HepG2 (cell line): ENCODE results near the gene HOXD1. TPM values are rescaled to one million over a fixed set of nuclear protein-coding genes. Genes with fewer than 3 reads are reported as not detected.

Experiments
- ATAC-seq: fragments of 200-7000 bp; cut with Tn5 transposase; 3 replicates; pipeline ENCODE4 v1.9.1; 2020; ENCODE audit warnings: mild to moderate bottlenecking, moderate library complexity
- BruUV-seq: library from RNA; stranded (reverse); fragments of 400-500 nt; replicated peaks from 2 replicates; lab custom pipeline; 2021; lab: Mats Ljungman, UMichigan
- CTCF ChIA-PET: fragments of 300-600 bp; formaldehyde crosslinking; extraction: SDS; loops from one replicate; lab custom pipeline; 2021; ENCODE audit warnings: low total read pairs, inconsistent platforms, low intra/inter-chr PET ratio; lab: Yijun Ruan, JAX
- POLR2A ChIA-PET: fragments of 350-600 bp; sonication (Branson Sonifier 250); formaldehyde crosslinking; loops from one replicate; lab custom pipeline; 2020; ENCODE audit warnings: antibody characterized with exemption, inconsistent platforms; lab: Yijun Ruan, JAX
- DNase-seq: peaks from one replicate; pipeline ENCODE4 v3.0.0-alpha.2; 2015; ENCODE audit warnings: low spot score
- FAIRE-seq: peaks from 3 replicates; lab custom pipeline; 2011; peaks lifted over from hg19 to GRCh38; lab: Jason Lieb, UNC
- H2AFZ ChIP-seq: one replicate; pipeline ENCODE4 v1.6.1; 2011; ENCODE audit warnings: low read length, inconsistent platforms
- H3K27ac ChIP-seq: fragments of 300-600 bp; 3 replicates; pipeline ENCODE4 v1.8.0; 2011; ENCODE audit warnings: mixed run types, mild to moderate bottlenecking, mixed read lengths, low read length, inconsistent platforms; ENCODE audit not compliant: insufficient read depth; ENCODE audit errors: extremely low read length
- H3K27me3 ChIP-seq, 2 experiments: fragments of 200-600 bp in 1 of 2; 2 replicates in 1 of 2; 3 replicates in 1 of 2; pipeline versions ENCODE4 v1.6.0 to v1.8.0; 2011; ENCODE audit warnings: low read length in 2 of 2, mild to moderate bottlenecking in 2 of 2, moderate library complexity in 2 of 2, inconsistent platforms in 1 of 2; ENCODE audit not compliant: insufficient read depth in 2 of 2, control insufficient read depth in 1 of 2
- H3K36me3 ChIP-seq, 2 experiments: fragments of 200-600 bp in 1 of 2; replicated peaks in 1 of 2; 2 replicates in 1 of 2; 3 replicates in 1 of 2; pipeline versions ENCODE4 v1.5.1 to v1.8.0; 2011; ENCODE audit warnings: low read length in 2 of 2, inconsistent platforms in 1 of 2; ENCODE audit not compliant: insufficient read depth in 2 of 2, control insufficient read depth in 1 of 2
- H3K4me1 ChIP-seq: 2 replicates; pipeline ENCODE4 v1.5.1; 2012; ENCODE audit warnings: low read length, inconsistent platforms; ENCODE audit not compliant: insufficient read depth
- H3K4me2 ChIP-seq: 2 replicates; pipeline ENCODE4 v1.6.0; 2011; ENCODE audit warnings: low read depth, low read length, inconsistent platforms
- H3K4me3 ChIP-seq, 3 experiments: fragments of 200-600 bp in 1 of 3; sonication (generic), shearing (Covaris generic) in 1 of 3; replicated peaks in 1 of 3; 2 replicates each; pipeline ENCODE4 v1.5.1; 2011 to 2016; ENCODE audit warnings: low read length in 3 of 3, inconsistent platforms in 2 of 3, low read depth in 2 of 3, mild to moderate bottlenecking in 2 of 3, control low read depth in 1 of 3, mixed read lengths in 1 of 3; ENCODE audit not compliant: insufficient read depth in 1 of 3
- H3K79me2 ChIP-seq: one replicate; pipeline ENCODE4 v1.6.1; 2011; ENCODE audit warnings: low read length, inconsistent platforms; ENCODE audit not compliant: insufficient read depth
- H3K9ac ChIP-seq: 2 replicates; pipeline ENCODE4 v1.6.0; 2011; ENCODE audit warnings: mild to moderate bottlenecking, low read depth, low read length, inconsistent platforms; ENCODE audit not compliant: insufficient read depth
- H3K9me3 ChIP-seq: 2 replicates; pipeline ENCODE4 v1.5.1; 2012; ENCODE audit warnings: mild to moderate bottlenecking, low read length
- H4K20me1 ChIP-seq: 2 replicates; pipeline ENCODE4 v1.6.0; 2011; ENCODE audit warnings: inconsistent platforms, mild to moderate bottlenecking, low read length, moderate library complexity; ENCODE audit not compliant: insufficient read depth
- KMT2B ChIP-seq: IDR thresholded peaks from 2 replicates; pipeline ENCODE4 v1.6.1; 2016; ENCODE audit warnings: missing genetic modification reagents, missing compliant biosample characterization
- ZNF121 ChIP-seq: sonication (generic); formaldehyde crosslinking; IDR thresholded peaks from 2 replicates; pipeline ENCODE4 v1.5.0; 2020; ENCODE audit warnings: mild to moderate bottlenecking, missing genetic modification reagents
- WGBS: methylation state at CpG from one replicate; pipeline ENCODE4 v1.1.6; 2017; ENCODE audit warnings: low lambda C conversion rate; 5-methylcytosine and 5-hydroxymethylcytosine counted together
- in situ Hi-C: cut with HindIII; loops from 2 replicates; pipeline ENCODE4 v1.10.0; 2017; ENCODE audit warnings: low pct_unique_long_range_greater_than_20kb; ENCODE audit not compliant: extremely low pct_ligation_motif_present
- intact Hi-C: fragments of 100-400 bp; cut with micrococcal nuclease; formaldehyde crosslinking; loops from one replicate; pipeline ENCODE4 v1.10.0; 2022; ENCODE audit not compliant: unreplicated experiment
- polyA plus RNA-seq, 8 experiments: library from polyadenylated mRNA; depleted of rRNA in 3 of 8; stranded (reverse) in 7 of 8; unstranded in 1 of 8; fragments of >200 nt; fragmentation: Illumina TruSeq in 4 of 8; extraction: Trizol in 4 of 8; gene quantifications; 2 replicates each; pipeline versions ENCODE4 v1.2.1 to v1.2.3, GENCODE V29; 2011 to 2016; ENCODE audit warnings: low read depth in 4 of 8, missing spikeins in 1 of 8, mixed read lengths in 1 of 8; ENCODE audit not compliant: insufficient read depth in 1 of 8
- total RNA-seq, 5 experiments: library from RNA; depleted of rRNA; stranded (reverse); fragments of >200 nt; fragmentation: Illumina TruSeq; extraction: Trizol; gene quantifications; 2 replicates each; pipeline ENCODE4 v1.2.3, GENCODE V29; 2016; ENCODE audit warnings: low read depth in 1 of 5
- TF ChIP-seq, protein P1 (sequence below): sonication (generic); formaldehyde crosslinking; IDR thresholded peaks from 2 replicates; pipeline ENCODE4 v1.8.1; 2023; ENCODE audit warnings: missing genetic modification reagents, mild to moderate bottlenecking, borderline replicate concordance
- TF ChIP-seq, protein P2 (sequence below): sonication (generic); formaldehyde crosslinking; IDR thresholded peaks from 2 replicates; pipeline ENCODE4 v1.4.0; 2020; ENCODE audit warnings: missing genetic modification reagents

Gene HOXD1
- total and polyA plus RNA-seq, 2 of the 13 experiments (the other 11 are each of a cell fraction or from before 2014, with no cell fraction given) = 10.0 to 22.3 TPM

DNA sequence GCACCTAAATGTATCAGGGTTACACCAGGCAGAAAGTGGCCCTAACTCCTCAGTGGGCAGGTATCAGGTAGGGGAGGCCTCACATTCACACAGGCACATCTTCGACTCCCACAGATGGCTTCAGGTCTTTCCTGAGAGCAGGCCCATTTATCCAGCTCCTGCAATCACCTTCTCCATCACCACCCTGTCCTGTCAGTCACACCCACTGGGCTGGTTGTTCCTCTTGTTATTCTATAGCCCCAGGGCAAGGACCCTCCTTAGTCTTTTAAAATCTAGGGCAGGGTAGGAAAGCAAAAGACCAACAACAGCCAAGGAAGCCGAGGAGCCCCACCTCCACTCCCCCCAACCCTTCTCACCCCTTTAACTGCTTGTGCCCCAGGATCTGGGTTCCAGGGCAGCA, 46.2 kb upstream of the HOXD1 start:
- H3K4me2 ChIP-seq = no peak overlapping the region
- H2AFZ ChIP-seq = no peak overlapping the region
- no peaks in the 10 kb centered on the region for H3K36me3 ChIP-seq
- no peak for FAIRE-seq
- H3K79me2 ChIP-seq = no peaks in the 10 kb centered on the region
- ChIA-PET POLR2A (no interaction called here), CTCF (interaction anchor here (1.6 kb wide), 1 partner anchor 494 kb away, joined by 4 read pairs; no protein-coding TSS in a partner anchor)
- in situ Hi-C loops = loop anchor here (5.0 kb wide), 1 partner anchor 315 kb away; no protein-coding TSS in a partner anchor
- ATAC-seq = no peak
- H3K4me1 ChIP-seq = peaks cover 11% of the 10 kb centered on the region
- H3K4me3 ChIP-seq = no peak overlapping the region
- peaks cover 2 to 87% of the 10 kb centered on the region in 2 experiments; a peak in 4 of 5 replicates for H3K27me3 ChIP-seq
- TF ChIP-seq, protein P1, sequence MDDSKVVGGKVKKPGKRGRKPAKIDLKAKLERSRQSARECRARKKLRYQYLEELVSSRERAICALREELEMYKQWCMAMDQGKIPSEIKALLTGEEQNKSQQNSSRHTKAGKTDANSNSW (CRISPR knock-in tag) = no peak
- TF ChIP-seq KMT2B (CRISPR knock-in tag) (no peak), ZNF121 (CRISPR knock-in tag) (no peak)
- TF ChIP-seq, protein P2, sequence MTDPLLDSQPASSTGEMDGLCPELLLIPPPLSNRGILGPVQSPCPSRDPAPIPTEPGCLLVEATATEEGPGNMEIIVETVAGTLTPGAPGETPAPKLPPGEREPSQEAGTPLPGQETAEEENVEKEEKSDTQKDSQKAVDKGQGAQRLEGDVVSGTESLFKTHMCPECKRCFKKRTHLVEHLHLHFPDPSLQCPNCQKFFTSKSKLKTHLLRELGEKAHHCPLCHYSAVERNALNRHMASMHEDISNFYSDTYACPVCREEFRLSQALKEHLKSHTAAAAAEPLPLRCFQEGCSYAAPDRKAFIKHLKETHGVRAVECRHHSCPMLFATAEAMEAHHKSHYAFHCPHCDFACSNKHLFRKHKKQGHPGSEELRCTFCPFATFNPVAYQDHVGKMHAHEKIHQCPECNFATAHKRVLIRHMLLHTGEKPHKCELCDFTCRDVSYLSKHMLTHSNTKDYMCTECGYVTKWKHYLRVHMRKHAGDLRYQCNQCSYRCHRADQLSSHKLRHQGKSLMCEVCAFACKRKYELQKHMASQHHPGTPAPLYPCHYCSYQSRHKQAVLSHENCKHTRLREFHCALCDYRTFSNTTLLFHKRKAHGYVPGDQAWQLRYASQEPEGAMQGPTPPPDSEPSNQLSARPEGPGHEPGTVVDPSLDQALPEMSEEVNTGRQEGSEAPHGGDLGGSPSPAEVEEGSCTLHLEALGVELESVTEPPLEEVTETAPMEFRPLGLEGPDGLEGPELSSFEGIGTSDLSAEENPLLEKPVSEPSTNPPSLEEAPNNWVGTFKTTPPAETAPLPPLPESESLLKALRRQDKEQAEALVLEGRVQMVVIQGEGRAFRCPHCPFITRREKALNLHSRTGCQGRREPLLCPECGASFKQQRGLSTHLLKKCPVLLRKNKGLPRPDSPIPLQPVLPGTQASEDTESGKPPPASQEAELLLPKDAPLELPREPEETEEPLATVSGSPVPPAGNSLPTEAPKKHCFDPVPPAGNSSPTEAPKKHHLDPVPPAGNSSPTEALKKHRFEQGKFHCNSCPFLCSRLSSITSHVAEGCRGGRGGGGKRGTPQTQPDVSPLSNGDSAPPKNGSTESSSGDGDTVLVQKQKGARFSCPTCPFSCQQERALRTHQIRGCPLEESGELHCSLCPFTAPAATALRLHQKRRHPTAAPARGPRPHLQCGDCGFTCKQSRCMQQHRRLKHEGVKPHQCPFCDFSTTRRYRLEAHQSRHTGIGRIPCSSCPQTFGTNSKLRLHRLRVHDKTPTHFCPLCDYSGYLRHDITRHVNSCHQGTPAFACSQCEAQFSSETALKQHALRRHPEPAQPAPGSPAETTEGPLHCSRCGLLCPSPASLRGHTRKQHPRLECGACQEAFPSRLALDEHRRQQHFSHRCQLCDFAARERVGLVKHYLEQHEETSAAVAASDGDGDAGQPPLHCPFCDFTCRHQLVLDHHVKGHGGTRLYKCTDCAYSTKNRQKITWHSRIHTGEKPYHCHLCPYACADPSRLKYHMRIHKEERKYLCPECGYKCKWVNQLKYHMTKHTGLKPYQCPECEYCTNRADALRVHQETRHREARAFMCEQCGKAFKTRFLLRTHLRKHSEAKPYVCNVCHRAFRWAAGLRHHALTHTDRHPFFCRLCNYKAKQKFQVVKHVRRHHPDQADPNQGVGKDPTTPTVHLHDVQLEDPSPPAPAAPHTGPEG = no peak
- H3K9me3 ChIP-seq = no peaks in the 10 kb centered on the region
- 0% methylated on average over 2 of the region's 2 CpGs for WGBS
- BruUV-seq = no TSS peak
- H4K20me1 ChIP-seq = no peaks in the 10 kb centered on the region
- H3K27ac ChIP-seq = no peak overlapping the region
- no peak overlapping the region for H3K9ac ChIP-seq
- no peak for DNase-seq
- intact Hi-C loops = loop anchor here (5.0 kb wide), 1 partner anchor 495 kb away; no protein-coding TSS in a partner anchor
